Stimulated activated CD8-positive, alpha-beta memory T cell treated with anti-CD3 and anti-CD28 coated beads, Interleukin-7, amount 100 ng/mL, for 48 hours (primary cell): Measurements from ENCODE around the gene HNMT.
"Not testable (repeated sequence)": the region's sequence is repeated elsewhere in the genome, so short reads cannot be mapped to it uniquely, and the experiment has no call there.

Experiments
- DNase-seq, 2 donors: peaks; one replicate each; pipeline ENCODE4 v3.0.0-alpha.2; 2020; ENCODE audit warnings: low read depth in 1 of 2; ENCODE audit errors: extremely low read depth in 1 of 2

HNMT gene

DNA sequence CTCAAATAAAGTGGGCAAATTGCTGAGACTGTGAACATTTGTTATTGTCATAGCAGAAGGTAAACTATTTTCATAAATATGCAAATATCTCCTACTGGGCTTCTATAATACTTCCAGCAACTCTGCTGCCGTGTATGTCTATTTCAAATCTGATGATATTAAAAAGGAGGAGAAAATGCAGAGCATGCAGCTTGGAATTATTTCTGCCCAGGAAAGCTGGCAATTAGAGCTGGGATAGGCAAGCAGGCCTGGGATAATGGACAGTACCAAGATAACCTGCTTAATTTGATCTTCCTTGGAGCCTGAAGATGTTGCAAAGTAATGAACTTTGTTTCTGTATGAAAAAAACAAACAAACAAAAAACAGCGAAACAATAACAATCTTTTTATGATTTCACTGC is 72.8 kb downstream of the HNMT start:
- DNase-seq, result no peak

GRCh38 chr2:138040616-138041015 is 76.3 kb downstream of the HNMT start:
- no peak for DNase-seq

GRCh38 chr2:138042311-138042710 is 78.0 kb downstream of the HNMT start:
- no peak for DNase-seq

GRCh38 chr2:138043588-138043987 is 79.3 kb downstream of the HNMT start:
- not testable (repeated sequence) for DNase-seq

DNA sequence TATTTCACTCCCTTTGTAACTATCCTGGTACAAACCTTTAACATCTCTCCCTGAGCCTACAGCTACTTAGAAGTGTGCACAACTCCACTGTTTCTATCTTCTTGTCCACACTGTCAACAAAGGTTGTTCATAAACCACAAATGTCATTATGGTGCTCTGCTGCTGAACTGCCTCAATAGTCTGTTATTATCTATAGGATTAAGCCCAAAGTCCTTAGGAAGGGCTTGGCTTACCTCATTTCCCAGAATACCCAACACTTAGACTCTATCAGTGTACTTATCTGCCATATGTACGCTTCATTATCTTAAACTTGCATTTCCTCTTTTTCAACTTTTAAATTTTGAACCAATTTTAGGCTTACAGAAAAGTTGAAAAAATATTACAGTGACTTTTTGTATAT is 94.2 kb downstream of the HNMT start:
- DNase-seq, result no peak

DNA sequence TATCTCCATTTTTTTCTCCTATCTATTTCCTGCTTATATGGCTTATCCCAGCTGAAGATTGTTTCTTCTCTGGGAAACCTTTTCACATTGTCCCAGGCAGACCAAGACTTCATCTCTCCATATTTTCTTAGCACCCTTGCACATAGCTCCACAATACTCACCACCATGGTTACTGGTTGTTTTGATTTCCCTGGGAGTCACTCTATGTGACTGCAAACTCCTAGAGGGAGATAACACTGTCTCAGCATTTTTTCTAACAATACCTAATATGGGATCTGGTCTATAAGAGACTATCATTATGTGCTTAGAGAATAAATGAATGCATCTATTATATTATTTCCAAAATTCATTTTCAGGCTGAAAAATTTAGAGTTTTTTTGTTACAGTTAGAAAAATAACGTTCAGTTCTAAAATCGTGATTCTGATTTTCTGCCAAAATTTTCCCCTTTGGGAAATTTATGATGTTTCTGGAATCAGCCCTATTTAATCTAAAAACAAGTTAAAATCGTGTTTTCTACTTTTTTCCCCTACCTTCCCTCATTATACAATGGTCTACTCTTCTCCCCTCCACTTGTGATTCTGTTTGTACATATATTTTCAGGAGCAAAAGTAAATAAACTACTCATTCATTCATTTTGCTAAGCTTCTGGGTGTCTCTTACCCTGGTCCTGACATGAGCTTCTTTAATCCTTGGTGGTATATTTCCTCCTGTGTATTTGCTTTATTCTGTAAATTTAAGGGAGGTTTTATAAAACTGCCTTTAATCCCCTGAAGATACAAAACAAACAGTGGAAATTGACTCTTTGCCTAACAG is 95.4 kb downstream of the HNMT start:
- DNase-seq, result no peak

- no peak for DNase-seq
Measured at GRCh38 chr2:138060301-138060635, 96.0 kb downstream of the HNMT start.

GRCh38 chr2:138061961-138062360 is 97.7 kb downstream of the HNMT start:
- DNase-seq, result no peak

DNA sequence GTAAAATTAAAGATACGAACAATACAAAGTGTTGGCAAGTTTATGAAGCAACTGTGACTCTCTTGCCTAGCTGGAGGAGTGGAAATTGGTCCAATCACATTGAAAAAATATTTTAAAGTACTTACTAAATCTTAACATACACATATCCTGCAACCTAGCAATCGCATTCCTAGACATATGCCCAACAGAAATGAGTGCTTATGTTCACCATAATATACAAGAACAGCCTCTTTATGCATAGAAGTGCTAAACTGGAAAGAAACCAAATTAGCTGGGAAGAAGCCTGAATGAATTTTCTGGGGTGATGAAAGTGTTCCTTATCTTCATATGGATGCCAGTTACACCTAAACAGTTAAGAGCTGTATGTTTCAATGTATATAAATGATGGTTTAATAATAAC is 98.9 kb downstream of the HNMT start:
- DNase-seq, result no peak
